Stimulated activated CD4-positive, alpha-beta T cell treated with anti-CD3 and anti-CD28 coated beads, Interleukin-12 subunit alpha, Interleukin-12 subunit beta, amount 100 ng/mL, for 24 hours (primary cell): ENCODE measurements around the gene KIAA0825.
"Not testable (repeated sequence)": the region's sequence is repeated elsewhere in the genome, so short reads cannot be mapped to it uniquely, and the experiment has no call there.

Experiments used
- DNase-seq, 2 experiments: peaks; one replicate each; pipeline ENCODE4 v3.0.0-alpha.2; 2020; ENCODE audit warnings: low read depth in 2 of 2

The KIAA0825 gene

GRCh38 chr5:94375801-94376200 lies 242.6 kb downstream of the KIAA0825 start:
- no peak for DNase-seq

- no peak for DNase-seq
These were observed 244.1 kb downstream of the KIAA0825 start for GRCh38 chr5:94374336-94374735.

GRCh38 chr5:94367900-94368299 lies 250.5 kb downstream of the KIAA0825 start:
- no peak for DNase-seq

GRCh38 chr5:94366811-94367210 lies 251.6 kb downstream of the KIAA0825 start:
- no peak for DNase-seq

- DNase-seq, result no peak
These were observed 255.5 kb downstream of the KIAA0825 start for GRCh38 chr5:94362857-94363256.

- no peak for DNase-seq
These were observed 256.3 kb downstream of the KIAA0825 start for GRCh38 chr5:94361832-94362796.

- DNase-seq, result no peak
These were observed 257.2 kb downstream of the KIAA0825 start for GRCh38 chr5:94361161-94361560.

GRCh38 chr5:94360382-94361130 lies 257.8 kb downstream of the KIAA0825 start:
- no peak for DNase-seq

GRCh38 chr5:94359880-94360279 lies 258.5 kb downstream of the KIAA0825 start:
- DNase-seq, result no peak

- DNase-seq, result no peak
These were observed 262.6 kb downstream of the KIAA0825 start for GRCh38 chr5:94355811-94356210.

- DNase-seq, result not testable (repeated sequence)
These were observed 263.4 kb downstream of the KIAA0825 start for GRCh38 chr5:94354837-94355485.

- no peak for DNase-seq
These were observed 264.8 kb downstream of the KIAA0825 start for GRCh38 chr5:94353605-94354004.

GRCh38 chr5:94347130-94347529 lies 271.3 kb downstream of the KIAA0825 start:
- DNase-seq, result no peak

GRCh38 chr5:94345257-94345656 lies 273.1 kb downstream of the KIAA0825 start:
- DNase-seq, result no peak

GRCh38 chr5:94337617-94338016 lies 280.8 kb downstream of the KIAA0825 start:
- DNase-seq, result no peak

- DNase-seq, result no peak
These were observed 282.5 kb downstream of the KIAA0825 start for GRCh38 chr5:94335936-94336335.

- no peak for DNase-seq
These were observed 289.3 kb downstream of the KIAA0825 start for GRCh38 chr5:94329115-94329514.

GRCh38 chr5:94326586-94326985 lies 291.8 kb downstream of the KIAA0825 start:
- no peak for DNase-seq

- no peak for DNase-seq
These were observed 301.2 kb downstream of the KIAA0825 start for GRCh38 chr5:94316916-94317838.

- no peak for DNase-seq
These were observed 303.8 kb downstream of the KIAA0825 start for GRCh38 chr5:94314460-94315131.

- no peak for DNase-seq
These were observed 304.7 kb downstream of the KIAA0825 start for GRCh38 chr5:94313696-94314095.
